GM21619 (cell line): Measurements from ENCODE around the gene IRF6.
A peak's percentile ranks its signal among the peaks of the same experiment; 100 is the strongest.

Experiments used
- ATAC-seq: cut with Tn5 transposase; IDR thresholded peaks from one replicate; pipeline ENCODE4 v1.9.1; 2021; ENCODE audit not compliant: unreplicated experiment

Gene IRF6

DNA sequence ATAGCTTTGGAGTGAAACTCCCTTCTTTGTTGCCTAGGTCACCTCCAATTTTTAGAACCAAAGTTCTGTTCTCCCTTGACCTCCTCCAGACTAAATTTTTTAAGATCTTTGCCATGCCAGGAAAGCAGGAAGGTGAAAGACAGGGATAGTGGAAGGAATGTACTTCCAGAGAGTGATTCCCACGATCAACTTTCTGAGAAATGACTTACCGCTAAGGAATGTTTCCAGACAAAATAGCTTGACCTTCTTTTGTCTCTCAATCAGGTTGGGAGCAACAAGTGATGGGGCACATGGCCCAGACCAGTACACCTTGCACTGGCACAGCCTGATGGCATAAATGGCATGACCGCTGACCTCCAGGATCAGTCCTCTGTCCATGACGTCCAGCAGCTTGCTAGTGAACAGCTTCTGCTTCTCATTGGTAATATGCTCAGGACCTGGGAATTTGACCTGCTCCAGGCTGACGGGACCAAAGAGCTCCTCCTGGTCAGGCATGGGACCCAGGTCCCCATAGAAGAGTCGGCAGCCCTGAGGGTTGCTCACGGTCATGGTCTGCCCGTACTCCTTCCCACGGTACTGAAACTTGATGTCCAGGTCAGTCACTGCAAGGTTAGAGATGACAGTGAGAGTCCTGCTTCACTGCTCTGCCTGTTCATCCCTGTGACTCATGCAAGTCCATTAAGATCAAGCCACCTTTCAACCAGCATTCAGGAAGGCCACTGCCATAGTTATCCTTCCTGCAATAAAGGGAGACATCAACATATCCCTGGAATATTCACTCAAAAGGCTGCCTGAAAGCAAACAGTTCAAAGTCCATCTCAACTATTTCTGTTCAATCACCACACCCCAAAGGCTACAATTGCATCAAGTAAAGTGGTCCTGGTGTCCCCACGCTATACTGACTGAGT is 15.4 kb downstream of the IRF6 start:
- ATAC-seq, result no peak

DNA sequence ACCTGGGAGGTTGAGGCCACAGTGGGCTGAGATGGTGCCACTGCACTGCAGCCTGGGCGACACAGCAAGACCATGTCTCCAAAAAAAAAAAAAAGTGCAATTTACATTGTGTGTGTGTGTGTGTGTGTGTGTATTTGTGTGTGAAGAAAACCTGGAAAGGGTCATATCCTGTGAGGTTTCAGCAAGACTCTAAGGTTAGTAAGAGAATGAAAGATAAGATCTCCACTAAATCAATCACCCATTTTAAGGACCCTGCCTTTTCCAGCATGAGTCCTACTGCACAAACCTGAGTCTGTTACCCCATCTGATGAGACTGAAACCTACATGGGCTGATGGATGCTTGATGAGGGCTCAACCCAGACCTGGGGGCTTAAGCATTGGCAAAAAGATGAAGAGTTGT is 16.7 kb downstream of the IRF6 start:
- ATAC-seq, result no peak

DNA sequence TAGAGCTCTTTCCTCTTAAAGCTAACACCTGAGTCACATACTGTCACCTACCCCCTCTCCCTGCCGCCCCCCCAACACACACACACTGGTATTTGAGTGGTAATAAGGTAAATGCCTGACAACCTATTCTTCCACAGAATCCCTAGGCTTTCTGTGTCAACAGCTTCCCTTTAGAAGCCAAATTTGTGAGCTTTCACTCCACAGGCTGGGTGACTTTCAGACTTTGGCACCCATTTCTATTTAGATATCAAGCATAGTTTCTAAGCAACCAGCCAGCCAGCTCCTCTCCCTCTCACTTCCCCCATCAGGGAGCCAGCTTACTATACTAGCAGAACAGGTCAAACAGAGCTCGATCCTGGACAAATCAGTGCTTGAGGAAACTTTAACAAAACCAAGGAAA is 18.4 kb downstream of the IRF6 start:
- ATAC-seq, result no peak

DNA sequence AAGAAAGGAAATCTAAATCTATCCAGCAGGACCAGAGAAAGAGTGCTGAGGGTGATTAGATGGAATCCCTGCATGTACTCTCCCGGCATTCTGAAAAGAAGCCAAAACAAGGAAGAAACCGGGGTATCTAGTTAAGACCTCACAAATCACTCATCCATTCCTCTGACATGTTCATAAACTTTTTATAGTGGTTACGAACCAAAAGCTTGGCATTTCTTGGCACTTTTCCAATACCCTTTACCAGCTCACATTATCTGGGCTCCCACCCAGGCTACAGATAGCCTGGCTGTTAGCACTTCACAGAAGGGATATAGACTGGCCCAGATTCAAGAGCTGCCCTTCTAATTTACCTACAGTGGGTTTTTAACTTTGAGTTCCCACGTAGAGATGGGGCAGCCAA is 19.8 kb downstream of the IRF6 start:
- ATAC-seq, result no peak

DNA sequence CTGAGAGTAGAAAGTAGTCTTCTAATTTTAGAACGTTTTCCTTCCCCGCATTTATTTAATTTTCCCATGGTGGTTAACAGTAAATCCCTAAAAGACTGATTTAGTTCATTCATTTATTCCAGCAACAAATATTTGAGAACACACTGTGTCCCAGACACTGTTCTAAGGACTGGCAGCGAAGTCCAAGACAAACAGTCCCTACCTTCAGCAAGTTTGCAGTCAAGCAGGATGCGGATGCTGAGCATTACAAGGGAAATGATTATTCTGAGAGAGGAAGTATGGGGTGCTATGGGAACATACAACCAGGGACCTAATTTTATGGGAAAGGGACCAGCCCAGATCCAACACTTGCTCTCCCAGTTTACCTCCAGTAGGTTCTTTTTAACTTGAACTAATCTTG is 20.4 kb downstream of the IRF6 start:
- no peak for ATAC-seq

DNA sequence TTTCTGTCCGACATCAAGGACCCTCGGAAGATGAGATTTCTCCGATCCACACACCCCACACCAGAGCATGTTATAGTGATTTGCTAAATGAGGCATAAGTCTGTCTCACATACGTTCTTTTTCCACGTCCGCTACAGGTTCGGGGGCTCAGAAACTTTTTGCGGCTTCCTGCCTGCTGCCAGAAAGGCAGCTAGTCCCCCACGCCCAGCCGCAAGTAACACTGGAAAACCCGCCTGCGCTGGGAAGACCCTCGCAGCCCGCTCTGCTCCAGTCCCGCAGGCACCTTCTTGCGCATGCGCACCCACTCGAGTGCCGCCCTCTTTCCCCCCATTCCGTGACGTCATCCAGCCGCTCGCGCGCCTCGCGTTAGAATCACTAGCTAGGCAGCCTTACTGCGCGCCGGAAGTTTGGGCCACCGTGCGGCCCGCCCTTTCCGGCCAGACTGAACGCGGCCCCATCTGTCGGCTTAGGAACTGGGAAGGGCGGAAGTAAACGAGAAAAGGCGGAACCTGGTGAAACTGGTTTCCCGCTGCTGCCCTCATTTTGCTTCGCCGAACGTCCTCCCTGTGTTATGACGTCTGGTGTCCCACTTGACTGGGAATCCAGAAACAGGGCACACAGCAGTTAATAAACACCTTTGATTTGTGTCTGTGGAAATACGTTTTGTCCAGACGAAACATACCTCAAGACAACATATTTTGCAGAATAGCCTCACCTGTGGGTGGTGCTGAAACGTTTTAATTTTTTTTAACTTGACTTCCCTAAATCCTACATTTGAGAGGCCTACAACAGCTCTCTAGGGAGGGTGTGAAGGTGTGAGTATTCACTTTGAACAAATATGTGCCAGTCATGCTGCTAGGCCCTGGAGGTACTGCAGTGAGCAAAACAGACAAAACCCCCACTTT is 21.4 kb downstream of the IRF6 start, which contains the start of gene C1orf74:
TSS of gene C1orf74 (minus strand) at position 295 of the 905 bp plus-strand sequence. CDS start 925 bp downstream, outside the sequence.
- ATAC-seq, result peak; percentile 99

DNA sequence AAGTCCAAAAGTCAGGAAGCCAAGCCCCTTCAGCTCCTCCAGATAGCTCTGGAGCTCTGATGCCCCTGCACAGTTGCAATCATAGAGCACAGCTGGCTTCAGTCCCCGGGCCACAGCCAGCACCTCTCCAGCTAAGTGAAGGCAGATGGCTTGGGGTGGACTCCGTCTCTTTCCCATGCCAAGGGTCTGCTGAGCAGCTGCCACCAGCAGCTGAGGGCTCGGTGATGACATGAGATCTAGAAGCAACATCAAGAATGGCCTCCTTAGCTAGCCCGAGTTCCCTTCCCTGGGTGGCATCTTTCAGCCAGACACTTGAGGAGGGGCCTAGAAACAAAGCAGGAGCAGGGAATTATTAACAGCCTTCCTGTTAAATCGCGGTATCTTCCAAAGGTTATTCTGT is 22.6 kb downstream of the IRF6 start:
- ATAC-seq, result no peak

DNA sequence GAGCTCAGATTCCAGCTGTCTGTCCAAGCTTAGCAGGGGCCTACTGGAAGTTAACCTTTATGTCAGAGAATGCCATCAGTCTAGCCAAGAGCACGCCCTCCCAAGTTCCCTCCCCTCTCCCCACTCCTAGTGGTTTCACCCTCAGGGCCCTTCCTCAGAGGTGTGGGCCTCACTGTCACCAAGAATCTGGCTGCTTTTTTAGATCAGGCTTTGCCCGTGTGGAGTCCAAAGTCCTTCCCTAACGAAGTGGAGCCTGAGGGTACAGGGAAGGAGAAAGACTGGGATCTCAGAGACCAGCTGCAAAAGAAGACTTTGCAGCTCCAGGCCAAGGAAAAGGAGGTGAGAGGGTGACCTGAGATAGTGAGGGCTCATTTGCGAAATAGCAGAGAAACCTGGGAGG is 25.7 kb downstream of the IRF6 start:
- ATAC-seq, result no peak

DNA sequence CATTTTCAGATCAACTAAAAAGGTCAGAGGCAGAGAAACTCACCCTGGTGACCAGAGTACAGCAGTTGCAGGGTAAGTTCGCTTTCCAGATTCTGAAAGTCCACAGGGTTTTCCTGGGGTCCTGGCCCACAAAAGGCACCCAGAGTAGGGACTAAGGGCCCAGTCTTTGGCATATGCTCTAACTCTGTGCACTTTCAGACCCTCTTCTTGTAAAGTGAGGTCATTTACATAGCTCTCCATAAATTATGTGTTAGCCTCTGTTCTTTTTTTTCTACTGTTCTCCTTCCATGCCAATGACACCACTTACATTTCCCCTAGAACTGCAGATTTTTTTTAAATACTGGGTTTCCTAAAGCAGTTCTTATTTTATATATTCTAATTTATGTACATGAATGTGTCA is 27.8 kb downstream of the IRF6 start:
- ATAC-seq, result no peak

DNA sequence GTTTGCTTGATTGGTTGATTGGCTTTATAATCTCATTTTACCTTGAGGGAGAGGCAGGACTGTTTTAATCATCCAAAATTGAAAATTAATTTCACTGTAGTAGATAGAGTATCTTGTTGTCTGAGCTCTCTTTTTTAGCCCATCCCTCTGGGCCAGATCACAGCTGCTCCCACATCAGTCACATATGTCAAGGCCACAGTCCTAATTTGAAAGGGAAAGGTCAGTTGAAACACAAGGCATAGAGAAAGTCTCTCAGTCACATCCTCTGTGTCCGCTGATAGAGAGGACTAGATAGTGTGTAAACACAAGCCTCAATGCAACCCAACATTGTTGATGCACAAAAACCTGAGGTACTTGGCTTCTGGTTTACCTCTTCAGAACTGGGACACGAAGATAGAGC is 28.4 kb downstream of the IRF6 start:
- ATAC-seq, result no peak

DNA sequence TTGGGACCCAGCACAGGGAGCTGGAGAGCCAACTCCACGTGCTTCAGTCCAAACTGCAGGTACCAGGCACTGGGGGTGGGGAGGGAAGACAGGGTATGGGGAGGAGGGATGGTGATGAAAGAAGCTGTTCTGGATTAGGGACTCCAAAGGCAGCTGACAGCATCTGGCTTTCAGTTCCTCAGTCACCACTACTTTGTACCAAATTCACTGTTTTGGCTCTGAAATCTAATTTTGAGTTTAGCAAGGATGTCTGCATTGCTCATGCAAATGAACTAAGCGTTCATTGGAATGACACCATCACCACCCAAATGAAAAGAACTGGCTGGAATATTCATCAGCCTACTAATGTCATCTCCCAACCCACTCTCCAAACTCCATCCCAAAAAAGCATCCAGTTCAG is 30.3 kb downstream of the IRF6 start:
- ATAC-seq, result no peak

DNA sequence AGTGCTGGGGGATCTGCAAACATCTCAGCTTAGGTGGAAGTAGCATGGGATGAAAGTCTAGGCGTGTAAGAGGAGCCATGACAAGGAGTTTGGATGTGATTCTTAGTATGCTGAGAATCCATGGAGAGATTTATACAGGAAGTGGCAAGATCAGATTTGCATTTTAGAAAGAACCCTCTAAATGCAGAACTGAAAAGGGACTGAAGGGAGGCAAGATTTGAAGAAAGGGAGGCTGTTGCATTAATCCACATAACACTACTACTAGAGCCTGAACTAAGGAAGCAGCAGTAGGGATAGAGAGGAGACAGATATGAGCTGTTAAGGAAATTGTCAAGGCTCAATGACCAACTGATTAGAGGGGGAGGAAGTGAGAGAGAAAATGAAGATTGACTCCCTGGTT is 31.4 kb downstream of the IRF6 start:
- peak; percentile 56 for ATAC-seq

DNA sequence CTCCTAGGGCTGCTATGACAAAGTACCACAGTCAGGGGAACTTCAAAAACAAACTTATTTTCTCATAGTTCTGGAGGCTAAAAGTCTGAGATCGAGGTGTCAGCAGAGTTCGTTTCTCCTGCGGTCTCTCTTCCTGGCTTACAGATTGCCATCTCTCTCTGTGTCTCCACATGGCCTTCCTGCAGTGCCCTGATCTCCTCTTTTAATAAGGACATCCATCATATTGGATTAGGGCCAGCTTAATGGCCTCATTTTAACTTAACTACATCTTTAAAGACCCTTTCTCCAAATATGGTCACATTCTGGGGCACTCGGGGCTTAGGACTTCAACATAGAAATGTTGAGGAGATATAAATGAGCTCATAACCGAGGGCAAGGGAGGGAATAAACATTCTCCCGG is 33.8 kb downstream of the IRF6 start:
- ATAC-seq, result no peak

DNA sequence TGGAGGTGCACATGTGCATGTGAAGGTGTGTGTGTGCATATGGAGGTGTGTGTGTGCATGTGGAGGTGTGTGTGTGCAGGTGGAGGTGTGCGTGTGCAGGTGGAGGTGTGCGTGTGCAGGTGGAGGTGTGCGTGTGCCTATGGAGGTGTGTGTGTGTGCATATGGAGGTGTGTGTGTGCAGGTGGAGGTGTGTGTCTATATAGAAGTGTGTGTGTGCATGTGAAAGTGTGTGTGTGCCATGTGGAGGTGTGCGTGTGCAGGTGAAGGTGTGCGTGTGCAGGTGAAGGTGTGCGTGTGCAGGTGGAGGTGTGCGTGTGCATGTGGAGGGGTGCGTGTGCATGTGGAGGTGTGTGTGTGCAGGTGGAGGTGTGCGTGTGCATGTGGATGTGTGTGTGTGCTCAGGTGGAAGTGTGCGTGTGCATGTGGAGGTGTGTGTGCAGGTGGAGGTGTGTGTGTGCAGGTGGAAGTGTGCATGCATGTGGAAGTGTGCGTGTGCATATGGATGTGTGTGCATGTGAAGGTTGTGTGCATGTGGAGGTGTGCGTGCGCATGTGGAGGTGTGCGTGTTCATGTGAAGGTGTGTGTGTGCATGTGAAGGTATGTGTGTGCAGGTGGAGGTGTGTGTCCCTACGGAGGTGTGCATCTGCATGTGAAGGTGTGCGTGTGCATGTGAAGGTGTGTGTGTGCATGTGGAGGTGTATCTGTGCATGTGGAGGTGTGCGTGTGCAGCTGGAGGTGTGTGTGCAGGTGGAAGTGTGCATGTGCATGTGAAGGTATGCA is 35.1 kb downstream of the IRF6 start:
- no peak for ATAC-seq

DNA sequence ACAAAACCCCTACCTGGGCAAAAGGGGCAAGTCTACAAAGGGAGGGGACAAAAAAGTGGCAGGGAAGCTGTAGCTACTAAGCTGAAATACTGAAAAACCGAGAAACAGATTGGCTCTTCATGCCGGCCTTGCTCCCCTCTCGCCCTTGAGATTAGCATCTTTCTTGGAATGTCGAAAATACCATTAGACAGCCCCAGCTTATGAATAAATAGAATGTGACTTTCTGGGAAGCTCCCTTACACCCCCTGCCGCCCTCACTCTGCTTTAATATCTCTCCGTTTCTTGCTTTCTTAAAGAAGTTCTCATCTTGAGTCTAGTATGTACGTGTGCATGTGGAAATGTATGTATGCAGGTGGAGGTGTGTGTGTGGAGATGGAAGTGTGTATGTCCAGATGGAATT is 36.0 kb downstream of the IRF6 start:
- no peak for ATAC-seq

DNA sequence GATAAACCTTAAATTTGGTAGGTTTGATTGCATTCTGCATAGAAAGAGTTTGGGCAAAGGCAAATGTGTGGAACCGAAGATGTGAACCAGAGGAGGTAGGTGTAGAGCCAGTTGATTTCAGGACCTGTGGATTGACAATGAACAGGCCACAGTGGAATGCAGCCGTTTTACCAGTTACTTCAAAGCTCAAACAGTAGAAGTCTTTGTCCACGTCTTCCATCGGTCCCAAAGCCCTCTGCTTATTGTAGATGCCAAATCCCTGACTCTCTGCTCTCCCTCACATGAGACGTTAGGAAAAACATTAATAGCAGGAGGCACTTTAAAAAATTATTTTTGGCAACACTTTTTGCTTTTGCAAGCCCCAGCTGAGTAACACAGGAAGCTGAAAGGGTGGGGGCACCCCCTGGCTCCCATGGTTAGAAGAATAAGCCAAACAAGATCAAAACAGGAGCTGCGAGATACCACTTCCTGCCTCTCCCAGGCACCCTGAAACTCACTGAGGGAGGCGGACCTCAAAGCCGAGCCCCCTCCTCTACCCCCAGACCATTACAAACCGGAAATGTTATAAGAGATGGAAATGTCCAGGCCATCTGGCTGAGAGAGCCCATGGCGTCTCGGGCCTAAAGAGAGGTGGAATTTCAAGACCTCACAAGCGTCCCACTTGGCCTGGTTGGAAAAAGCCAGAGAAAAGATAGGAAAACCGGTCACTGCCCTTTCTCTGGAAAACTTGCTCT is 36.6 kb downstream of the IRF6 start:
- peak; percentile 80 for ATAC-seq

DNA sequence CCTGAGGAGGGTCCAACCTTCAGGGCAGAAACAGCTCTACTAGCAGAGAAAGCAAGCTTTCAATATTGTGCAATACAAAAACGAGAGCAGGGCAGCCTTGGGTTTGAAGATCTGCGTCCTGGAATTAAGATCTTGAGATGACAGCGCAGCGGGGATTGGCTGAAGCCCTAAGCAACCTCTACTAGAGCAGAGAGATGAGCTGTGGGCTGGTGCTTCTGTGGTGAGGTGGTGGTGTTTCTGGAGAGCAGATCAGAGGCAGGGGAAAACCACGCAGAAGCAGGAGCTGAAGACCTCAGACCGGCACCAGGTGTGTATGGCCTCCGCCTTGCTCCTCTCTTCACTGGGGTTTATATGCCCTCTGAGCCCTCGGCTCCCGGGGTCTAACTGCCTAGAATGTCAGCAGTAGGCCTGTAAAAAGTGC is 37.6 kb downstream of the IRF6 start:
- peak; percentile 80 for ATAC-seq

DNA sequence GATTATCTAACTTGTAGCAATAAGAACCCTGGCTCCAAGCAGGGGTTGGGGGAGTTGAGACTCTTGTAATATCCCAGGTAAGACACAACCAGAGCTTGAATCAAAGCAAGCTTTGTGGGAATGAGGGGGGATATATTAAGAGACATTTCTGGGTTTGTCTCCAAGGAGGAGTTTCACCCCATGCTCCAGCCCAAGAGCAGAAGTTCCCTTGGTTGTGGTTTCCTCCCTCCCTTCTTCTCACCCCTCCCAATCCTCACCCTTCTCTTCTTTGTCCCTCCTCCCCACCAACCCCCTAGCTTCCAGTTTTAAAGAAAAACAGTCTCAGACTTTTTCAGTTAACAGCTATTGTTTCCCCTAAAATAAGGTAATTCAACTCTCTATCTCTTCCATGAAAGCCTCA is 38.2 kb downstream of the IRF6 start:
- ATAC-seq, result no peak

DNA sequence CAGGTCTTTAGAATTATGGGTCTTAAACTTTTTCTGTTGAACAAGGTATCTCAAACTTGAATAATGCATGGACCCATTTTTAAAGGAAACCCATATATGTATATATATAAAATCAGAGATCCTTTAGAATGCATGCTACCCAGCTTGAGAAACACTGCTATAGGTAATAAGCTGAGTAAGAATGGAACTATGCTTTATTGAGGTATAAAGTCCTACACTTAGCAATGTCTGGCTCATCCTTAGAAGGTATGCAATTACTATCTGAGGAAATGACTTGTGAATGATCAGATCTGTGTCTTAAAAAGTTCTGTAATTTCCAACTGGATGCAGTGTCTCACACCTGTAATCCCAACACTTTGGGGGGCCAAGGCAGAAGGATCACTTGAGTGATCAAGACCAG is 38.8 kb downstream of the IRF6 start:
- ATAC-seq, result no peak

DNA sequence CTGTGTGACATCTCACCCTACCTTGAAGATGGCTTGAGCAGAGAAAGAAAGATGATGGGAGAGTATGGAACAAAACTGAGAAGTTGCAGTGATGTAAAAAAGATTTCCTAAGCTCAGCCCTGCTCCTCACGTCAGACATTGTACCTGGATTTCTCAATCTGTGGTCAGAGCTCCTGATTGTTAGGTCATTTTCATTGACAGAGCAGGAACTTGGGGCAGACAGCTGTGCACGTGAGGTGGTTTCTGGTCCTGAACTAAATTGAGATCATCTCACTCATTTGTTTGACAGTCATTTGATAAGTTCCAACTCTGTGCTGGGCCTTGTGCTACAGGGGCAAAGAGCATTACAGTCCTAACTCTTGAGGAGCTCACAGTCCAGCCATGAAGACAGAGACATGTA is 39.9 kb downstream of the IRF6 start:
- ATAC-seq, result no peak
